HT1080 (cell line): Measurements from ENCODE around the gene DSP. TPM values are rescaled to one million over a fixed set of nuclear protein-coding genes. Genes with fewer than 3 reads are reported as not detected.

Source experiments
- DNase-seq: peaks from one replicate; pipeline ENCODE4 v3.0.0-alpha.2; 2015; ENCODE audit warnings: low read depth
- total RNA-seq: library from RNA; depleted of rRNA; stranded (reverse); fragments of >200 nt; shearing (Covaris generic); gene quantifications from 2 replicates; pipeline ENCODE4 v1.2.3, GENCODE V29; 2014

DSP gene
- total RNA-seq, 1 experiment from 2014 or later = 4.3 TPM

DNA sequence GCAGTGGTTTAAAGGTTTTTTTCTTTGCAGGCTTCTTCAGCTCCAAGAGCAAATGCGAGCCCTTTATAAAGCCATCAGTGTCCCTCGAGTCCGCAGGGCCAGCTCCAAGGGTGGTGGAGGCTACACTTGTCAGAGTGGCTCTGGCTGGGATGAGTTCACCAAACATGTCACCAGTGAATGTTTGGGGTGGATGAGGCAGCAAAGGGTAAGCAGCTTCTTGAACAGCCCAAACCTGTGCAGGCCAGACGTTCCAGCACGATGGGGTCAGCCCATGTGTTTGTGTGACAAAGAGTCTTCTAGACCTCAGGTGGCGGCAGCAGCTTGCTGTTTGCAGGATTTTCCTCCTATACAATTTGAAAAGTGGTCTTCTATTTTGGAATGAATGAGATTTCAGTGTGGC lies 17.7 kb downstream of the DSP start:
- no peak for DNase-seq

DNA sequence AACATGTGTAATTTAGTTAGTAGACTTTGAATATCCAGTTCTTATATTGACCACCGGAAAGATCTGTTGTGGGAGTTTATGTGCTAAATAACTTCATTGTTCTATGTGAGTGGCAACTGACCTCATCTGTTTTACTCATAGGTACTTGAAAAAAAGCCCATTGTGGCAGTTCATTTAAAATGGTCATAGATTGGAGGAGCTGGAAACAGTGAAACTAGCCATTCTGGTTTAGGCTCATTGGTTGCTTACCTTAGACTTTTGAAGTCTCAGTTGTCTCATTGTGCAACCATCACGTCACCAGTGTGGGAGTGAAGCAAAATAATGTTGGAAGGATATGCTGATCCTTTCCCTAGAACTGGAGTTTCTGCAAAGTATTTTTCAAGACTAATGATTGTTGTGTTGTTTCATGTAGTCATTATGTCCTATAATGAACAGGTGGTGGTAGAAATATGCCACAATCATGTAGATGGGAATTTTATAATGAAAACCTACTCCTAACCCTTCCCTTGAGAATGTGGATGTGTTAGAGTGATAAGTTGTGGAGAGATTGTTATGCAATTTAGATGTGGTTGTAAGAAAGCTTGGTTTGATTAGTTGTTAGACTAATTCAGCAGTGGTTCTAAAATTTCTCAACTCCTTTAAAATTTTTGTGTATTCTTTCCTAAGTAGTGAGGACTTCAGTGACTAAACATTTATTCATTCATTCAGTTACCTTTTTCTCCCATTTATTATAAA lies 18.3 kb downstream of the DSP start:
- peak; percentile 50 for DNase-seq

DNA sequence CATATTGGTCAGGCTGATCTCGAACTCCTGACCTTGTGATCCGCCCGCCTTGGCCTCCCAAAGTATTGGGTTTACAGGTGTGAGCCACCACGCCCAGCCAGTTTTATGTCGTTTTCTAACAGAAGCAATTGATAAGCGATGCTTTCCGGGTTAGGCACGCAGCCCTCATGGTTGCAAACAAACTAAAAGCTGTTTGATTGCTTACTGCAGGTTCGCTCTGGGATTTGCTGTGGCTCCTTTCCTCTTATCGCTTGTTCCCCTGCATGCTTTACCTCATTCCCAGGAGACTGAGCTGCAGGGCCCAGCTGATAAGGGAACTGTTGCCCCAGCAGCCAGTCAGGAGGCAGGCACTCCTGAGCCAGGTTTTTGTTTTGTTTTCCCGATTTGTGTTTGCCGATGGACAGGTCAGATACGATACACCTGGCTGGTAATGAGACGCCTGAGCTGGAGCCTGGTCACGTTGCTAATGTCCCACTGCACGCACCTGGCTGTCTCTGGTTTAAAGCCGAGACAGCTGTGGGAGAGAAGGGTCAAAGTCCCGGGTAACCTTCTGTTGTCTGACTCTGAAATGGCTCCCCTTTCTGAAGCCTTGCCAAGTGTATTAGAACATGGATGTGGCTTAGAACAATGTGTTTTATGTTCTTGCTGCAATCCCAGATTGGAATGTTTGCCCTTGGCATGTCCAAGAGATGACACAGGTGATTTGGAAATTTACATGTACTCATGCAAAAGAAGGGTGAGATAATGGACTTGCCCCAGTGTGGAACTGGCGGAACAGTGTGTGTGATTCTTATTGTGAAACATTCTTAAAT lies 19.9 kb downstream of the DSP start:
- DNase-seq = no peak

DNA sequence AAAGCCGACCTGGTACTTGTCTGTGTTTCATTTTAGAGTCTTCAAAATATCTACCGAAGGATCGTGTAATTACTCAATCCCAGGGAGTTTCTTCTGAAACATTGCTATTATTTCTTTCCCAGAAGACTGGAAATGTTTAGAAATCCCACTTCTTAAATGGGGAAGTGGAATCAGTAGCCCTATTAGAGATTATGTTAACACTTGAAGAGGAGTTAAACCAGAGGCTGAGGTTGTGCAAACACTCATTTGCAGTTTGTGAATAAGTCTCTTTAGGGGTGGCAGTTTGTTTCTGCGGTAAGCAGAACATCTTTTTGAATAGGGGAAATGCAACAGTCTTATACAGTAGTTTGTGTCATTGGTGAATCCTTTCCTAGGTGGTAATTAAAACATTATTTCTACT lies 21.3 kb downstream of the DSP start:
- DNase-seq = no peak

DNA sequence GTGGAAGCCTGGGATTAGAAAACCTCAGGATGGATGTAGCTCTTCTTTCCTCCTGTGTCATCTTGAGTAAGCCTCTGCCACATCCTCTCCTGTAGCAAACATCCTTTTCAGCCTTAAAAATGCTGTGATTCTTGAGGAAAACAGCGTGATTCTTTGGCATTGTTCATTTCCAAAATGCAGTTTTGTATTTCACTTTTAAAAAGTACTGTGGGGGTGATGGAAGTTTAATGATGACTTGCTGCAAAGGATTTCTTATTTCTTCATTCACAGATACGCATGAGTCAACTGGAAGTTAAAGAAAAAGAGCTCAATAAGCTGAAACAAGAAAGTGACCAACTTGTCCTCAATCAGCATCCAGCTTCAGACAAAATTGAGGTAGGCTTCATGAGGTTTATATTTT lies 24.6 kb downstream of the DSP start:
- peak; percentile 47 for DNase-seq

DNA sequence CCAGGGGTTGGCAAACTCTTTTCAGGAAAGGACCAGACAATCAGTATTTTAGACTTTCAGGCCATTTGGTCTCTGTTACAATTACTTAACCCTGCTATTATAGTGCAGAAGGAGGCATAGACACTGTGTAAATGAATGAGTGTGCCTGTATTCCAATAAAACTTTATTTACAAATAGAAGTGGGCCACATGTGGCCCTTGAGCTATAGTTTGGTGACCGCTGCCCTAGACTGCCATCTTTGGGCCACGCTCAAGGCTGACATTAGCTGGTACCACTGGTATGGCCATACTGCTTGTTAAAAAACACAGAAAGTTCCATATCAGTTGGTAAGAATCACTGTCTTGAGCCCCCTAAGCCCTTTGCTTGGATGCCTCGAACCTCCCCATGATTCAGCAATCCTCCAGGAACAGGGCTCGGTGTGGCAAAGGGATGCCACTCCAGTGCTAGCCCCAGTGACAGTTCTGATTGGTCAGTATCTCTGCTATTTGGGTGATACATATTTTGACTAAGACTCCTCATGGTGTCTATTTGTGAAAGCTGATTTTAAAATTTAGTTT lies 25.2 kb downstream of the DSP start:
- no peak for DNase-seq

DNA sequence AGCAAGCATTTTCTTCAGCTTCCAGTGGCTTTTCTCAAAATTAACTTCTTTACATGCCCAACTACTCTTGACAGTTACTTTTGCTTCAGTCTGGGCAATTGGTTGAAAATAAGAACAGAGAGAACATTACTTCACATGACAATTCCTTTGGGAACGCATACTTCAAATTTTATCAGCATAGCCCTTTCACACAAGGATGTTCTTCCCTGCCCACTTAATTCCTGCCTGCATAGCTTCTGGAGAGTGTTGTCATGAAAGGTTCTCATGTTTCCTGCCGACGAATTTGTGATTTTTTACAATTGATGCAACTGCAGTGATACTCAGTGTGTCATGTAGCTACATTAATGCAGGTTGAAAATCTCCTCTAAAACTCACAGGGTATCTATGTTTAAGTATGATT lies 26.6 kb downstream of the DSP start:
- no peak for DNase-seq

DNA sequence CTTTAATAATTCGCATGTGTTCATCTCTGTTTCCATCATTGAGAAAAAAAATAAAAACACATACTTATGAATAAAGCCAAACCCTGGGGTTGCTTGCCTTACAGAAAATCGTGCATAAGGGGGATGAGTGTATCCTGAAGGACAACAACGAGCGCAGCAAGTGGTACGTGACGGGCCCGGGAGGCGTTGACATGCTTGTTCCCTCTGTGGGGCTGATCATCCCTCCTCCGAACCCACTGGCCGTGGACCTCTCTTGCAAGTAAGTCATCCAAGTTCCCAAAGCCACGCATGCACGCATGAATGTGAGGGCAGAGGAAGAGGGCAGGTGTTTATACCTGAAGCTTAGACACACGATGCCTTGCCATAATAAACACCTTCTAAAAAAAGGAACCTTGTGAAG lies 27.6 kb downstream of the DSP start:
- no peak for DNase-seq

DNA sequence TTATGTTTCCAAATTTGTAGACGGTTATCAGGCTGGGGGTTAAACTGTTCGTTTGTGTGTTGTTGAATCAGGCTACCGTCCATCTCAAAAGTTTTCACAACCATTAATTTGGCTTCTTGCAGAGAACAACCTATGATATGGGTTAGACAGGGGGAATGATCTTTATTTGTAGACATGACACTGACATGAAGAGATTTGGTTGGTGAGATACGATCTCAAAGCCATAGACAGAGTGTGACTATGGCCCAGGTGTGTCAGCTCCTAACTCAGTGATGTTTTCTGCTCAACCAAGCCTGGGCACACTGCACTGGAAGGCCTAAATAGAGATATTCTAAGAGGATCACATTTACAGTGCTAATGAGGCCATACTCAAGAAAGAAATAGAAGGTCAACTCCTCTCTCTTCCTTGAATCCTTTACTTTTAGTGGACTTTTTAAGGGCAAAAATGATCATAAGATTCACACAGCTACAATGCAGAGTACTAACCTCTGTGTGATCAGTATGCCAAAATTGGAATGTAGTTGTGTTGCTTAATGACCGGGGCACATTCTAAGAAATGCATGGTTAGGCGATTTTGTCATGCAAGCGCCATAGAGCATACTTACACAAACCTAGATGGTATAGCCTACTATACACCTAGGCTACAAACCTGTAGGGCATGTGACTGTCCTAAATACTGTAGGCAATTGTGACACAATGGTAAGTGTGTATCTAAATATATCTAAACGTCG lies 30.9 kb downstream of the DSP start:
- DNase-seq = no peak

DNA sequence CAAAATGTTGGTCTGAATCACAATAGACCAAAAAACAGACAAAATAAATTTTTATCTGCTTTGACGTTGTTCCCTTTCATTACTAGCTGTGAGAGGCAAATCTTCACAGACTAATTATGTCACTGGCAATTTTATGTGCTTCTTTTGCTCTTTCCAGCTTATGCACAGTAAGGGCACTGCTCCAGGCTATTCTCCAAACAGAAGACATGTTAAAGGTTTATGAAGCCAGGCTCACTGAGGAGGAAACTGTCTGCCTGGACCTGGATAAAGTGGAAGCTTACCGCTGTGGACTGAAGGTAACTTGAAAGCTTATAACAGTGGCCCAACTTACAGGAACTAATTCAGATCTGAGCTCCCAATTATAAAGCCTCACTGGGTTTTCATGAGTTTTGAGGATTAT lies 33.0 kb downstream of the DSP start:
- no peak for DNase-seq

DNA sequence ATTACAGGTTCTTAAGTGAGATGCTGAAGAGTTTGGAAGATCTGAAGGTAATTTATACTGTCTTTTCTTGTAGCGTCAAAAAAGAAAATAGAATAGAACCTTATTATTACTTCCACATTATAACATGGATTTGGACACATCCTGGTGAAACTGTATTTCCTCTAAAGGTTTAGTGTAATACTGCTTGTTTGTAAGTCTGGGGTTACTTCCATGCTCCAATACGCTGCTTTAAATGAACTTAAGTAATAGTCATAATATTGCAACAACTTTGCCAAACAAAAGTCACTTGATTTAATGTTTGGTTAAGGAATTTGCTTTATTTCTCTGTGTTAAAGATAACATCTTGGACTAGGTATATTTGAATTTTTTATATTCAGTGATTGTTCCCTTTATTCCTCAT lies 37.0 kb downstream of the DSP start:
- DNase-seq = no peak

DNA sequence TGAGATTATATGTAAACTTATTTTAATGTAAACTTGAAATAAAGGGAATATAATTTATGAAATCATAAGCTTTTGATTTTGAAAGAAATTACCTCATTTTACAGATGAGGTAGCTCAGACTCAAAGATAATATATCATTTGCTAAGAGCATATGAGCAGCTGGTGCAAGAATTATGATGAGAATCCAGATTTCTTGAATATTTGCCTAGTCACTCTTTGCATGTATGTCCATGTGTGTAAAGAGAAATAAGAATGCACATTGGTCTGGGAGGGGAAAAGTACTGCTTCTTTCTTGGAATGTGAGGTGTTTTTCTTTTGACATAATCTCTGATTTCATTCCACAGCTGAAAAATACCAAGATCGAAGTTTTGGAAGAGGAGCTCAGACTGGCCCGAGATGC lies 37.5 kb downstream of the DSP start:
- no peak for DNase-seq

DNA sequence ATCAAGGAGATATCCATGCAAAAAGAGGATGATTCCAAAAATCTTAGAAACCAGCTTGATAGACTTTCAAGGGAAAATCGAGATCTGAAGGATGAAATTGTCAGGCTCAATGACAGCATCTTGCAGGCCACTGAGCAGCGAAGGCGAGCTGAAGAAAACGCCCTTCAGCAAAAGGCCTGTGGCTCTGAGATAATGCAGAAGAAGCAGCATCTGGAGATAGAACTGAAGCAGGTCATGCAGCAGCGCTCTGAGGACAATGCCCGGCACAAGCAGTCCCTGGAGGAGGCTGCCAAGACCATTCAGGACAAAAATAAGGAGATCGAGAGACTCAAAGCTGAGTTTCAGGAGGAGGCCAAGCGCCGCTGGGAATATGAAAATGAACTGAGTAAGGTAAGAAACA lies 38.4 kb downstream of the DSP start:
- DNase-seq = no peak

DNA sequence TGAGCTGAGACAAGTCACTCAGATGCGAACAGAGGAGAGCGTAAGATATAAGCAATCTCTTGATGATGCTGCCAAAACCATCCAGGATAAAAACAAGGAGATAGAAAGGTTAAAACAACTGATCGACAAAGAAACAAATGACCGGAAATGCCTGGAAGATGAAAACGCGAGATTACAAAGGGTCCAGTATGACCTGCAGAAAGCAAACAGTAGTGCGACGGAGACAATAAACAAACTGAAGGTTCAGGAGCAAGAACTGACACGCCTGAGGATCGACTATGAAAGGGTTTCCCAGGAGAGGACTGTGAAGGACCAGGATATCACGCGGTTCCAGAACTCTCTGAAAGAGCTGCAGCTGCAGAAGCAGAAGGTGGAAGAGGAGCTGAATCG lies 39.1 kb downstream of the DSP start:
- DNase-seq = no peak

DNA sequence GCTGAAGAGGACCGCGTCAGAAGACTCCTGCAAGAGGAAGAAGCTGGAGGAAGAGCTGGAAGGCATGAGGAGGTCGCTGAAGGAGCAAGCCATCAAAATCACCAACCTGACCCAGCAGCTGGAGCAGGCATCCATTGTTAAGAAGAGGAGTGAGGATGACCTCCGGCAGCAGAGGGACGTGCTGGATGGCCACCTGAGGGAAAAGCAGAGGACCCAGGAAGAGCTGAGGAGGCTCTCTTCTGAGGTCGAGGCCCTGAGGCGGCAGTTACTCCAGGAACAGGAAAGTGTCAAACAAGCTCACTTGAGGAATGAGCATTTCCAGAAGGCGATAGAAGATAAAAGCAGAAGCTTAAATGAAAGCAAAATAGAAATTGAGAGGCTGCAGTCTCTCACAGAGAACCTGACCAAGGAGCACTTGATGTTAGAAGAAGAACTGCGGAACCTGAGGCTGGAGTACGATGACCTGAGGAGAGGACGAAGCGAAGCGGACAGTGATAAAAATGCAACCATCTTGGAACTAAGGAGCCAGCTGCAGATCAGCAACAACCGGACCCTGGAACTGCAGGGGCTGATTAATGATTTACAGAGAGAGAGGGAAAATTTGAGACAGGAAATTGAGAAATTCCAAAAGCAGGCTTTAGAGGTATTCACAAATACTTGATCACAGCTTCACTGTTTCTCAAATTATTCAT lies 39.6 kb downstream of the DSP start:
- DNase-seq = no peak

DNA sequence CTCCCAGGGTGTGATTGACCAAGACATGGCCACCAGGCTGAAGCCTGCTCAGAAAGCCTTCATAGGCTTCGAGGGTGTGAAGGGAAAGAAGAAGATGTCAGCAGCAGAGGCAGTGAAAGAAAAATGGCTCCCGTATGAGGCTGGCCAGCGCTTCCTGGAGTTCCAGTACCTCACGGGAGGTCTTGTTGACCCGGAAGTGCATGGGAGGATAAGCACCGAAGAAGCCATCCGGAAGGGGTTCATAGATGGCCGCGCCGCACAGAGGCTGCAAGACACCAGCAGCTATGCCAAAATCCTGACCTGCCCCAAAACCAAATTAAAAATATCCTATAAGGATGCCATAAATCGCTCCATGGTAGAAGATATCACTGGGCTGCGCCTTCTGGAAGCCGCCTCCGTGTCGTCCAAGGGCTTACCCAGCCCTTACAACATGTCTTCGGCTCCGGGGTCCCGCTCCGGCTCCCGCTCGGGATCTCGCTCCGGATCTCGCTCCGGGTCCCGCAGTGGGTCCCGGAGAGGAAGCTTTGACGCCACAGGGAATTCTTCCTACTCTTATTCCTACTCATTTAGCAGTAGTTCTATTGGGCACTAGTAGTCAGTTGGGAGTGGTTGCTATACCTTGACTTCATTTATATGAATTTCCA lies 43.9 kb downstream of the DSP start:
- no peak for DNase-seq

DNA sequence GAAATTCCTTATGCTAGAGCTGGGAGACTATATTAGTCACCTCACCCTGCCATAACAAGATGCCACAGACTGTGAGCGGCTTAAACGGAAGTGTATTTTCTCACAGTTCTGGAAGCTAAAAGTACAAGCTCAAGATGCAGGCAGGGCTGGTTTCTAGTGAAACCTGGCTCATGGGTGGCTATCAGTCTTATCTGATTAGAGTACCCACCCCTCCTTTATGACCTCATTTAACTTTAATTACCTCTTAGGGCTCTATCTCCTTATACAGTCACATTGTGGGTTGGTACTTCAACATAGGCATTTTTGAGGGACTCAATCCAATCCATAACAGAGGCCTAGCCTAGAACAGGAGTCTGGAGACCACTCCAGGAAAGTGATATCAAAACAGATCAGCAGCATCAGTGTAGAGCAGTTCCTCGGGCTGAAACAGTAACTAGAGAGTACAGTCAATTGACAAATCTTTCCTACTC lies 46.2 kb downstream of the DSP start:
- DNase-seq = peak; percentile 64

DNA sequence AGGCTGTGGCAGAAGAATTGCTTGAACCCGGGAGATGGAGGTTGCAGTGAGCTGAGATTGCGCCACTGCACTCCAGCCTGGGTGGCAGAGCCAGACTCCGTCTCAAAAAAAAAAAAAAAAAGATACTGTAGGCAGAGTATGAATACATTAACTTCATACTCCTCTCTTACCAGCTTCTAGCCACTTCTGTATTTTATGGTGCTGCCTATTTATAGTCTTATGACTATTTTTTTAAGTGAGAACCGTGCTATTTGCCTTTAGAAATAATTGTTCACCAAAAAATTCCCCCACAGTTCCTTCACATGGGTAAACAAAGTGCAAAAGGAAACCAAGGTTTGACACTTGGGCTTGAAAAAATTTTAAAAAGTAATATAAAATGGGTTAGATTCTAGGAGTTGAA lies 47.0 kb downstream of the DSP start:
- no peak for DNase-seq

DNA sequence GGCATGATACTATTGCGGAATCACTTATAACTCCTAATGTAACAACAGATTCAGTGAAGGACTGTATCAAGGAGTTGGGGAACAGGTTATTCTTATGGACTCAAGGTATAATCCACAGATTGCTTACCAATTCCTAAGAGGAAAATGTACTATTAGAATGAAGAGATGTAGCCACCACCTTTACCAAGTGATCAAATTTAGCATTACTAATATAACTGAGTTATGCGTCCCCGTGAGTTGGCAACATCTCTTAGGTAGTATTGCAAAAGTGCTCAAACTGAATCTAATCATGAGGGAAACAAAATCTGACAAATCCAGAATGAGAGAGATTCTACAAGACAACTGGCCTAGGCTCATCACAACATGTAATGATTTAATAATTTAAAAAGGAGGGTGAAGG lies 47.8 kb downstream of the DSP start:
- no peak for DNase-seq

DNA sequence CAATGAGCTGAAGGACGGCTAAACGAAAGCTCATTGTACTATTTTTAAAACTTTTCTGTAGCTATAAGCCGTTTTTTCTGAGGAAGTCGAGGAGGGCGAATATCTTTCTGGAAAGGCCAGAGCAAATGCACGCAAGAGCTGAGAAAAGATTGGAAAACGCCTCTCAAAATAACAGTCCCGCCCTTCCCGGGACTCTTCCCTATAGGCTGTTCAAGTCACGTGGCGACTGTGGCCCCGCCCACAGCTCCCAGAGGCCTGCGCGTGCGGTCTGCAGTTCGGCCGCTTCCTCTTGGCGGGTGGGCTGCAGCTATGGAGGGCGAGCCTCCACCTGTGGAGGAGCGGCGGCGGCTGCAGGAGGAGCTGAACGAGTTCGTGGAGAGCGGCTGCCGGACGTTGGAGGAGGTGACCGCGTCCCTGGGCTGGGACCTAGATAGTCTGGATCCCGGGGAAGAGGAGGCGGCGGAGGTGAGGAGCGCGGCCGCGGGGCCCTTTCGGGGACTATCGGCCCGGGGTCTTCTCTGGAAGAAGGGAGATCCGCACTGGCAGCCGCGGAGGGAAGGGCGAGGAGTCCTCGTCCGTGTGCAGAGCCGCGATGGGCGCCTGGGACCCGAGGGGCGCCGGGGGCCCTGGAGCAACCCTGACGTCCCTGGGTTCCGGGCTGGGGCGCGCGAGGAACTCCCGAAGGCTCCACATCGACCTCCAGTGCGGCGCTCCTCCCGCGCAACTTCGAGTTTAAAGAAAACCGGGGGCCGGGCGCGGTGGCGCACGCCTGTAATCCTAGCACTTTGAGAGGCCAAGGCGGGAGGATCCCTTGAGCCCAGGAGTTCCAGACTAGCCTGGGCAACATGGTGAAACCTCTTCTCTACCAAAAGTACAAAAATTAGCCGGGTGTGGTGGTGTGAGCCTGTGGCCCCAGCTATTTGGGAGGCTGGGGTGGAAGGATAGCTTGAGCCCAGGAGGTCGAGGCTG lies 48.8 kb downstream of the DSP start, which contains the start of gene SNRNP48:
SNRNP48 (plus strand) TSS at position 250 of the 969 bp plus-strand sequence; CDS start at position 310, 60 bp downstream.
- peak; percentile 88 for DNase-seq
